Measurements from ENCODE around the gene CRACR2A.

- TF ChIP-seq MAFK (IDR thresholded peaks at IDR 0.05; ENCODE audit: low read depth, low read length) (no peak), POLR2AphosphoS5 (IDR thresholded peaks at IDR 0.05; ENCODE audit: low read depth, low read length) (no peak), GABPA (IDR thresholded peaks at IDR 0.05; ENCODE audit: borderline replicate concordance, insufficient read depth, low read length) (no peak), CHD1 (IDR thresholded peaks at IDR 0.05; ENCODE audit: low read depth, low read length) (no peak), EP300 (IDR thresholded peaks at IDR 0.05; ENCODE audit: borderline replicate concordance in 1 of 2, low read depth in 2 of 2, low read length in 2 of 2) (no peak), CTCF (IDR thresholded peaks at IDR 0.05; ENCODE audit: control extremely low read depth in 1 of 3, insufficient read depth in 1 of 3, low read depth in 1 of 3, low read length in 3 of 3) (no peak), ZNF274 (IDR thresholded peaks at IDR 0.05; ENCODE audit: borderline replicate concordance, extremely low read depth, low read length) (no peak), ASH2L (IDR thresholded peaks at IDR 0.05; ENCODE audit: low read length) (no peak), POLR2A (IDR thresholded peaks at IDR 0.05; ENCODE audit: control extremely low read depth in 1 of 2, low read depth in 2 of 2, low read length in 2 of 2) (no peak), CEBPB (IDR thresholded peaks at IDR 0.05; ENCODE audit: low read depth, low read length) (no peak), CREB1 (IDR thresholded peaks at IDR 0.05) (no peak), RFX5 (IDR thresholded peaks at IDR 0.05; ENCODE audit: borderline replicate concordance, low read depth, low read length) (no peak), MAX (IDR thresholded peaks at IDR 0.05) (no peak)
Observed at GRCh38 chr12:3604286-3604685, 148.6 kb downstream of the CRACR2A start.
